IMR-90 (cell line): Measurements from ENCODE around the gene DYRK1A. TPM values are rescaled to one million over a fixed set of nuclear protein-coding genes. Genes with fewer than 3 reads are reported as not detected.

Source experiments
- ATAC-seq: fragments of 200-7000 bp; cut with Tn5 transposase; 2 replicates; pipeline ENCODE4 v1.9.1; 2020; ENCODE audit warnings: low read depth, mild to moderate bottlenecking, moderate library complexity
- BruUV-seq: library from RNA; stranded (reverse); fragments of 400-500 nt; replicated peaks from 2 replicates; lab custom pipeline; 2021; lab: Mats Ljungman, UMichigan
- CTCF ChIA-PET: fragments of 300-600 bp; formaldehyde crosslinking; extraction: SDS; loops from one replicate; lab custom pipeline; 2021; ENCODE audit warnings: antibody characterized with exemption; lab: Yijun Ruan, JAX
- POLR2A ChIA-PET: fragments of 300-600 bp; sonication (Branson Sonifier 250); formaldehyde crosslinking; loops from one replicate; lab custom pipeline; 2022; ENCODE audit warnings: antibody characterized with exemption; ENCODE audit not compliant: unreplicated experiment; lab: Charles Lee
- DNase-seq: peaks from one replicate; pipeline ENCODE4 v3.0.0; 2013
- H2AFZ ChIP-seq: replicated peaks from 2 replicates; pipeline ENCODE3; 2013; ENCODE audit warnings: low read length, mild to moderate bottlenecking; ENCODE audit not compliant: poor library complexity
- H2AK5ac ChIP-seq: 2 replicates; pipeline ENCODE4 v1.6.1; 2013; ENCODE audit warnings: low read depth, low read length, inconsistent platforms
- H2AK9ac ChIP-seq: replicated peaks from 2 replicates; pipeline ENCODE3; 2013; ENCODE audit warnings: mild to moderate bottlenecking, low read depth, low read length, moderate library complexity; ENCODE audit not compliant: poor library complexity
- H2BK120ac ChIP-seq: 2 replicates; pipeline ENCODE4 v1.6.1; 2013; ENCODE audit warnings: low read depth, low read length, inconsistent platforms
- H2BK15ac ChIP-seq: 3 replicates; pipeline ENCODE4 v1.6.1; 2013; ENCODE audit warnings: low read depth, low read length, inconsistent platforms
- H2BK20ac ChIP-seq: 2 replicates; pipeline ENCODE4 v1.6.1; 2013; ENCODE audit warnings: low read depth, mild to moderate bottlenecking, inconsistent platforms, low read length, moderate library complexity
- H2BK5ac ChIP-seq: 2 replicates; pipeline ENCODE4 v1.6.1; 2013; ENCODE audit warnings: mild to moderate bottlenecking, low read depth, low read length, inconsistent platforms; ENCODE audit not compliant: poor library complexity, severe bottlenecking
- H3K14ac ChIP-seq: replicated peaks from 2 replicates; pipeline ENCODE4 v1.6.1; 2013; ENCODE audit warnings: low read depth, low read length, inconsistent platforms
- H3K18ac ChIP-seq: 2 replicates; pipeline ENCODE4 v1.6.1; 2013; ENCODE audit warnings: low read depth, low read length, control low read depth
- H3K23ac ChIP-seq: 2 replicates; pipeline ENCODE4 v1.6.1; 2013; ENCODE audit warnings: low read depth, low read length, inconsistent platforms
- H3K27ac ChIP-seq: 2 replicates; pipeline ENCODE4 v1.5.1; 2013; ENCODE audit warnings: mild to moderate bottlenecking, control low read depth, low read length; ENCODE audit not compliant: insufficient read depth
- H3K27me3 ChIP-seq: 2 replicates; pipeline ENCODE4 v1.6.1; 2013; ENCODE audit warnings: low read length; ENCODE audit not compliant: control insufficient read depth, insufficient read depth
- H3K36me3 ChIP-seq: 2 replicates; pipeline ENCODE4 v1.6.1; 2013; ENCODE audit warnings: low read length, mixed read lengths; ENCODE audit not compliant: control insufficient read depth, insufficient read depth
- H3K4ac ChIP-seq: 2 replicates; pipeline ENCODE4 v1.6.1; 2013; ENCODE audit warnings: low read depth, low read length, inconsistent platforms
- H3K4me1 ChIP-seq: 2 replicates; pipeline ENCODE4 v1.6.1; 2013; ENCODE audit warnings: low read length, mixed read lengths; ENCODE audit not compliant: control insufficient read depth, insufficient read depth
- H3K4me2 ChIP-seq: 2 replicates; pipeline ENCODE4 v1.6.1; 2013; ENCODE audit warnings: low read depth, mild to moderate bottlenecking, control low read depth, low read length, moderate library complexity
- H3K4me3 ChIP-seq: 2 replicates; pipeline ENCODE4 v1.5.1; 2013; ENCODE audit warnings: low read depth, mild to moderate bottlenecking, control low read depth, low read length, moderate library complexity; ENCODE audit not compliant: insufficient read depth
- H3K56ac ChIP-seq: 2 replicates; pipeline ENCODE4 v1.6.1; 2013; ENCODE audit warnings: low read length, inconsistent platforms; ENCODE audit not compliant: insufficient read depth; ENCODE audit errors: extremely low read depth
- H3K79me1 ChIP-seq, 2 experiments: 2 replicates each; pipeline ENCODE4 v1.6.1; 2013; ENCODE audit warnings: low read length in 2 of 2, inconsistent platforms in 1 of 2, low read depth in 1 of 2
- H3K9ac ChIP-seq: 2 replicates; pipeline ENCODE4 v1.6.1; 2013; ENCODE audit warnings: low read depth, low read length, control low read depth
- H3K9me1 ChIP-seq: 2 replicates; pipeline ENCODE4 v1.6.1; 2013; ENCODE audit warnings: low read length, inconsistent platforms; ENCODE audit not compliant: insufficient read depth
- H3K9me3 ChIP-seq: 2 replicates; pipeline ENCODE4 v1.6.1; 2013; ENCODE audit warnings: low read length; ENCODE audit not compliant: control insufficient read depth, insufficient read depth
- H4K20me1 ChIP-seq: 2 replicates; pipeline ENCODE4 v1.6.1; 2013; ENCODE audit warnings: low read length, inconsistent platforms; ENCODE audit not compliant: insufficient read depth
- H4K5ac ChIP-seq: 2 replicates; pipeline ENCODE4 v1.6.1; 2013; ENCODE audit warnings: mild to moderate bottlenecking, low read depth, low read length, control low read depth
- H4K8ac ChIP-seq, 2 experiments: 2 replicates each; pipeline ENCODE4 v1.6.1; 2013; ENCODE audit warnings: low read depth in 2 of 2, low read length in 2 of 2, control low read depth in 1 of 2, inconsistent platforms in 1 of 2
- H4K91ac ChIP-seq: 2 replicates; pipeline ENCODE4 v1.6.1; 2013; ENCODE audit warnings: low read depth, low read length, inconsistent platforms; ENCODE audit not compliant: insufficient read depth
- FOS ChIP-seq: fragments of 150-350 bp; IDR thresholded peaks from 2 replicates; pipeline ENCODE4 v1.6.1; 2016; ENCODE audit warnings: low read depth, low read length
- MXI1 ChIP-seq: IDR thresholded peaks from 2 replicates; pipeline ENCODE4 v1.6.1; 2012; ENCODE audit warnings: low read depth, mild to moderate bottlenecking, low read length, moderate library complexity, borderline replicate concordance
- RAD21 ChIP-seq: IDR thresholded peaks from 2 replicates; pipeline ENCODE4 v1.6.1; 2012; ENCODE audit warnings: low read length, improper control_type of control experiment
- WGBS, 2 experiments: methylation state at CpG; one replicate each; pipeline versions ENCODE4 v1.1.5 to v1.1.7; 2013; ENCODE audit warnings: missing lambda C conversion rate in 2 of 2; ENCODE audit not compliant: insufficient read length in 1 of 2; ENCODE audit errors: extremely low coverage in 2 of 2; 5-methylcytosine and 5-hydroxymethylcytosine counted together
- dilution Hi-C: fragments of 300-500 bp; cut with HindIII; formaldehyde crosslinking; loops from one replicate; pipeline ENCODE4 v1.14.3; 2018; ENCODE audit warnings: low sequenced_read_pairs; ENCODE audit not compliant: unreplicated experiment
- in situ Hi-C: fragments of 300-500 bp; cut with MboI; formaldehyde crosslinking; loops from 3 replicates; pipeline ENCODE4 v1.14.3; 2019; ENCODE audit warnings: low sequenced_read_pairs, inconsistent platforms, mixed read lengths
- intact Hi-C: fragments of 100-400 bp; cut with micrococcal nuclease; formaldehyde crosslinking; loops from 2 replicates; pipeline ENCODE4 v1.10.0; 2022
- polyA plus RNA-seq, 3 experiments: library from polyadenylated mRNA; depleted of rRNA; stranded (reverse); fragments of >200 nt; gene quantifications; 2 replicates each; pipeline ENCODE4 v1.2.3, GENCODE V29; 2012; ENCODE audit warnings: low replicate concordance in 1 of 3
- total RNA-seq: library from RNA; depleted of rRNA; stranded (reverse); fragments of >200 nt; gene quantifications from 2 replicates; pipeline ENCODE4 v1.2.3, GENCODE V29; 2012

DYRK1A gene
- total and polyA plus RNA-seq, 2 of the 4 experiments (the other 2 are of a cell fraction), result 18.6 to 50.5 TPM

DNA sequence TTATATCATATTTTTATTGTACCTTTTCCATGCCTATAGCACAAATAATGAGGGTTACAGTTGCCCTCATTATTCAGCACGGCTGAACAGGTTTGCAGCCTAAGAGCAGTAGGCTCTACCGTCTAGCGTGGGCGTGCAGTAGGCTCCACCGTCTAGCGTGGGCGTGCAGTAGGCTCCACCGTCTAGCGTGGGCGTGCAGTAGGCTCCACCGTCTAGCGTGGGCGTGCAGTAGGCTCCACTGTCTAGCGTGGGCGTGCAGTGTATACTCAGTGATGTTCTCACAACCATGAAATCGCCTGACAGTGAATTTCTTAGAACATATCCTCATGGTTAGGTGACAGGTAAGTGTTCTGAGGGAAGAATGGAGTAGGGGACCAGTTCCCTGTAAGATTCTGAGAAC, 84.9 kb downstream of the DYRK1A start:
- Histone ChIP-seq H2AFZ (no peak overlapping the region), H3K23ac (no peak overlapping the region), H2AK5ac (no peak overlapping the region), H3K79me1 (peaks cover 54 to 87% of the 10 kb centered on the region in 2 experiments), H3K4me3 (no peak overlapping the region), H3K14ac (no peak overlapping the region), H3K9ac (no peak overlapping the region), H3K4ac (no peak overlapping the region), H3K9me3 (no peaks in the 10 kb centered on the region), H2BK120ac (no peak overlapping the region), H4K91ac (no peak overlapping the region), H3K4me1 (peaks cover 17% of the 10 kb centered on the region), H4K8ac (no peak overlapping the region), H4K5ac (no peak overlapping the region), H3K56ac (no peak overlapping the region), H3K4me2 (no peak overlapping the region), H3K18ac (no peak overlapping the region), H3K27ac (no peak overlapping the region), H2AK9ac (no peak overlapping the region), H2BK20ac (no peak overlapping the region), H2BK15ac (no peak overlapping the region), H3K27me3 (no peaks in the 10 kb centered on the region), H2BK5ac (no peak overlapping the region), H3K9me1 (peaks cover 42% of the 10 kb centered on the region), H3K36me3 (no peaks in the 10 kb centered on the region), H4K20me1 (peaks cover 78% of the 10 kb centered on the region)
- DNase-seq (no peak), ATAC-seq (no peak)
- CTCF ChIA-PET, result no interaction called here
- WGBS, 2 experiments, result 97% methylated on average over 6 of the region's 16 CpGs; no CpG with 5 or more reads in 1 of the 2 experiments
- intact Hi-C loops (loop anchor here (5.0 to 10.0 kb wide), 2 partner anchors 34 to 813 kb away; no protein-coding TSS in a partner anchor), in situ Hi-C loops (loop anchor here (25.0 kb wide), 1 partner anchor 189 kb away; the partner anchor contains the start of gene VPS26C), dilution Hi-C loops (no loop called here)
- BruUV-seq, result no TSS peak
- POLR2A ChIA-PET, result no interaction called here
- TF ChIP-seq RAD21, result no peak
- TF ChIP-seq FOS, result no peak
- no peak for TF ChIP-seq MXI1
